HCT116 (cell line): ENCODE data around the gene ISCU. TPM values are rescaled to one million over a fixed set of nuclear protein-coding genes. Genes with fewer than 3 reads are reported as not detected.

ENCODE experiments used
- ATAC-seq: fragments of 200-7000 bp; cut with Tn5 transposase; 2 replicates; pipeline ENCODE4 v1.9.1; 2020; ENCODE audit warnings: mild to moderate bottlenecking, moderate library complexity
- BruUV-seq: library from RNA; stranded (reverse); fragments of 400-500 nt; replicated peaks from 2 replicates; lab custom pipeline; 2021; lab: Mats Ljungman, UMichigan
- CTCF ChIA-PET: fragments of 300-600 bp; sonication (Branson Sonifier 250); formaldehyde crosslinking; loops from one replicate; lab custom pipeline; 2021; ENCODE audit warnings: antibody characterized with exemption; lab: Charles Lee
- POLR2A ChIA-PET: fragments of 300-600, 350-600 bp; sonication (Branson Sonifier 250); formaldehyde crosslinking; loops from one replicate; lab custom pipeline; 2021; ENCODE audit warnings: antibody characterized with exemption; lab: Charles Lee
- RAD21 ChIA-PET, 2 experiments: fragments of 300-600 bp; sonication (Branson Sonifier 250); formaldehyde crosslinking; loops; one replicate each; lab custom pipeline; 2023; ENCODE audit warnings: low total read pairs in 2 of 2; ENCODE audit not compliant: uncharacterized antibody in 2 of 2, unreplicated experiment in 2 of 2, low non-redundant PET in 1 of 2; lab: Charles Lee
- DNase-seq: peaks from one replicate; pipeline ENCODE4 v3.0.0-alpha.2; 2010; ENCODE audit warnings: low read depth, low spot score
- H2AFZ ChIP-seq: fragments of 200-600 bp; shearing (Covaris generic), sonication (generic); 2 replicates; pipeline ENCODE4 v1.6.1; 2017; ENCODE audit warnings: low read depth, mixed run types, mixed read lengths, antibody characterized with exemption, low read length; ENCODE audit not compliant: poor library complexity, severe bottlenecking
- H3K27ac ChIP-seq: 2 replicates; pipeline ENCODE4 v1.5.1; 2012; ENCODE audit warnings: low read depth, low read length
- H3K27me3 ChIP-seq: fragments of 200-600 bp; sonication (generic); 2 replicates; pipeline ENCODE4 v1.6.1; 2016; ENCODE audit warnings: mixed run types, low read length, mixed read lengths; ENCODE audit not compliant: insufficient read depth
- H3K36me3 ChIP-seq, 2 experiments: fragments of 200-500 bp in 1 of 2; fragments of 200-600 bp in 1 of 2; sonication (Bioruptor generic) in 1 of 2; sonication (generic) in 1 of 2; 2 replicates each; pipeline versions ENCODE4 v1.5.1 to v1.6.1; 2014 to 2016; ENCODE audit warnings: low read length in 2 of 2, inconsistent platforms in 1 of 2, mixed read lengths in 1 of 2, mixed run types in 1 of 2; ENCODE audit not compliant: insufficient read depth in 2 of 2, control insufficient read depth in 1 of 2
- H3K4me1 ChIP-seq, 2 experiments: fragments of 200-600 bp in 1 of 2; sonication (generic) in 1 of 2; 2 replicates each; pipeline versions ENCODE4 v1.5.1 to v1.6.1; 2012 to 2017; ENCODE audit warnings: low read length in 2 of 2, inconsistent platforms in 1 of 2, mild to moderate bottlenecking in 1 of 2, mixed read lengths in 1 of 2, mixed run types in 1 of 2, moderate library complexity in 1 of 2; ENCODE audit not compliant: insufficient read depth in 2 of 2, control insufficient read depth in 1 of 2
- H3K4me2 ChIP-seq: fragments of 200-600 bp; sonication (generic); 2 replicates; pipeline ENCODE4 v1.6.1; 2017; ENCODE audit warnings: mixed run types, low read length, mixed read lengths
- H3K4me3 ChIP-seq, 2 experiments: fragments of 200-600 bp in 1 of 2; sonication (generic) in 1 of 2; replicated peaks in 1 of 2; 2 replicates each; pipeline ENCODE4 v1.5.1; 2011 to 2016; ENCODE audit warnings: low read length in 2 of 2, control low read depth in 1 of 2, low read depth in 1 of 2, mild to moderate bottlenecking in 1 of 2, mixed read lengths in 1 of 2, mixed run types in 1 of 2
- H3K79me2 ChIP-seq: fragments of 200-600 bp; sonication (generic); 2 replicates; pipeline ENCODE4 v1.6.1; 2017; ENCODE audit warnings: mild to moderate bottlenecking, mixed run types, low read length, moderate library complexity, mixed read lengths; ENCODE audit not compliant: insufficient read depth
- H3K9ac ChIP-seq: fragments of 200-600 bp; sonication (generic); 2 replicates; pipeline ENCODE4 v1.6.1; 2016; ENCODE audit warnings: low read length, mixed read lengths
- H3K9me2 ChIP-seq: fragments of 200-600 bp; sonication (generic), shearing (Covaris generic); 2 replicates; pipeline ENCODE4 v1.6.1; 2017; ENCODE audit warnings: mixed run types, mild to moderate bottlenecking, moderate library complexity; ENCODE audit not compliant: insufficient read depth
- H3K9me3 ChIP-seq, 2 experiments: fragments of 200-500 bp in 1 of 2; fragments of 200-600 bp in 1 of 2; sonication (Bioruptor generic) in 1 of 2; sonication (generic) in 1 of 2; 2 replicates each; pipeline ENCODE4 v1.6.1; 2014 to 2017; ENCODE audit warnings: low read length in 2 of 2, mixed read lengths in 2 of 2, inconsistent platforms in 1 of 2, low read depth in 1 of 2, mild to moderate bottlenecking in 1 of 2, mixed run types in 1 of 2, moderate library complexity in 1 of 2; ENCODE audit not compliant: control insufficient read depth in 1 of 2, insufficient read depth in 1 of 2
- H4K20me1 ChIP-seq: fragments of 200-600 bp; sonication (generic), shearing (Covaris generic); 2 replicates; pipeline ENCODE4 v1.6.1; 2017; ENCODE audit warnings: mixed run types, mild to moderate bottlenecking, moderate library complexity; ENCODE audit not compliant: insufficient read depth
- ATF3 ChIP-seq: IDR thresholded peaks from 2 replicates; pipeline ENCODE4 v1.6.1; 2012
- CEBPB ChIP-seq: IDR thresholded peaks from 2 replicates; pipeline ENCODE4 v1.6.1; 2012; ENCODE audit warnings: low read depth
- CTCF ChIP-seq, 3 experiments: fragments of 200-600 bp in 1 of 3; sonication (generic) in 1 of 3; IDR thresholded peaks in 2 of 3; conservative IDR thresholded peaks in 1 of 3; 2 replicates each; pipeline ENCODE4 v1.5.1; 2012 to 2017; ENCODE audit warnings: low read depth in 2 of 3, low read length in 2 of 3, antibody characterized with exemption in 1 of 3, borderline replicate concordance in 1 of 3, control low read depth in 1 of 3, mild to moderate bottlenecking in 1 of 3, mixed read lengths in 1 of 3, mixed run types in 1 of 3, moderate library complexity in 1 of 3; ENCODE audit not compliant: insufficient read depth in 1 of 3
- EGR1 ChIP-seq: IDR thresholded peaks from 2 replicates; pipeline ENCODE4 v1.6.1; 2012; ENCODE audit warnings: low read depth
- ELF1 ChIP-seq: IDR thresholded peaks from 2 replicates; pipeline ENCODE4 v1.6.1; 2012; ENCODE audit warnings: low read depth, borderline replicate concordance
- EZH2 ChIP-seq: fragments of 200-600 bp; sonication (generic); IDR thresholded peaks from 2 replicates; pipeline ENCODE4 v1.6.1; 2017; ENCODE audit warnings: antibody characterized with exemption, mixed run types
- JUND ChIP-seq: IDR thresholded peaks from 2 replicates; pipeline ENCODE4 v1.6.1; 2012
- MAX ChIP-seq: IDR thresholded peaks from 2 replicates; pipeline ENCODE4 v1.6.1; 2012
- POLR2A ChIP-seq: IDR thresholded peaks from 2 replicates; pipeline ENCODE4 v1.7.0; 2011; ENCODE audit warnings: borderline replicate concordance; ENCODE audit not compliant: insufficient read depth, insufficient read length; ENCODE audit errors: extremely low read depth
- RAD21 ChIP-seq: IDR thresholded peaks from 2 replicates; pipeline ENCODE4 v1.6.1; 2012; ENCODE audit warnings: low read depth, mild to moderate bottlenecking
- REST ChIP-seq: IDR thresholded peaks from 2 replicates; pipeline ENCODE4 v1.6.1; 2012; ENCODE audit warnings: low read depth
- SIN3A ChIP-seq: IDR thresholded peaks from 2 replicates; pipeline ENCODE4 v1.6.1; 2012; ENCODE audit warnings: low read depth
- SRF ChIP-seq: IDR thresholded peaks from 2 replicates; pipeline ENCODE4 v1.6.1; 2012; ENCODE audit warnings: low read depth
- ZBTB33 ChIP-seq: IDR thresholded peaks from 2 replicates; pipeline ENCODE4 v1.6.1; 2011; ENCODE audit warnings: mild to moderate bottlenecking, low read length, moderate library complexity; ENCODE audit not compliant: insufficient replicate concordance; ENCODE audit errors: extremely low read depth
- ZNF274 ChIP-seq: fragments of 200-500 bp; sonication (Bioruptor generic); IDR thresholded peaks from 2 replicates; pipeline ENCODE4 v1.6.1; 2014; ENCODE audit warnings: mild to moderate bottlenecking, low read depth, low read length, inconsistent platforms
- intact Hi-C: fragments of 100-400 bp; cut with micrococcal nuclease; formaldehyde crosslinking; loops from 2 replicates; pipeline ENCODE4 v1.10.0; 2022
- total RNA-seq: library from RNA; stranded (reverse); gene quantifications from one replicate; pipeline ENCODE4 v1.2.1, GENCODE V29; 2021; ENCODE audit not compliant: unreplicated experiment

The ISCU gene
- total RNA-seq, 1 experiment from 2014 or later, result 89.6 TPM

- Histone ChIP-seq H3K27ac (no peak overlapping the region), H3K9ac (no peak overlapping the region), H3K4me3 (no peak overlapping the region), H3K4me2 (no peak overlapping the region), H3K4me1 (no peaks in the 10 kb centered on the region), H3K9me2 (no peaks in the 10 kb centered on the region), H3K9me3 (no peaks in the 10 kb centered on the region), H3K79me2 (peaks cover 100% of the 10 kb centered on the region), H3K36me3 (peaks cover 11 to 18% of the 10 kb centered on the region in 2 experiments; a peak in 3 of 4 replicates), H2AFZ (no peak overlapping the region), H3K27me3 (no peaks in the 10 kb centered on the region), H4K20me1 (peaks cover 28% of the 10 kb centered on the region; the same call in 1 of the 2 replicates)
- intact Hi-C loops, result no loop called here
- ChIA-PET CTCF (no interaction called here), RAD21 (no interaction called here), POLR2A (no interaction called here)
- BruUV-seq, result no TSS peak
- no peak for TF ChIP-seq SRF
- TF ChIP-seq REST, result no peak
- TF ChIP-seq SIN3A, result no peak
- no peak for TF ChIP-seq ELF1
- TF ChIP-seq EZH2, result no peak
- no peak for TF ChIP-seq ATF3
- no peak for TF ChIP-seq ZBTB33
- no peak for TF ChIP-seq JUND
- TF ChIP-seq CTCF (IDR thresholded peaks at IDR 0.05 in 2 of 3, conservative IDR thresholded peaks at IDR 0.05 in 1 of 3; ENCODE audit: borderline replicate concordance in 1 of 3, insufficient read depth in 1 of 3, low read depth in 2 of 3, low read length in 2 of 3), result no peak
- TF ChIP-seq MAX, result no peak
- no peak for TF ChIP-seq RAD21
- no peak for TF ChIP-seq CEBPB
- no peak for TF ChIP-seq POLR2A
- TF ChIP-seq ZNF274, result no peak
- no peak for TF ChIP-seq EGR1
- ATAC-seq (no peak), DNase-seq (no peak)
Observed at GRCh38 chr12:108551535-108551934, 10.9 kb upstream of the ISCU start.
